SW480 (cell line): ENCODE results near the gene LGALS1.
A peak's percentile ranks its signal among the peaks of the same experiment; 100 is the strongest.
"Not testable (repeated sequence)": the region's sequence is repeated elsewhere in the genome, so short reads cannot be mapped to it uniquely, and the experiment has no call there.

Source experiments
- DNase-seq: peaks from one replicate; pipeline ENCODE4 v3.0.0-alpha.2; 2016; ENCODE audit warnings: low spot score

Gene LGALS1

DNA sequence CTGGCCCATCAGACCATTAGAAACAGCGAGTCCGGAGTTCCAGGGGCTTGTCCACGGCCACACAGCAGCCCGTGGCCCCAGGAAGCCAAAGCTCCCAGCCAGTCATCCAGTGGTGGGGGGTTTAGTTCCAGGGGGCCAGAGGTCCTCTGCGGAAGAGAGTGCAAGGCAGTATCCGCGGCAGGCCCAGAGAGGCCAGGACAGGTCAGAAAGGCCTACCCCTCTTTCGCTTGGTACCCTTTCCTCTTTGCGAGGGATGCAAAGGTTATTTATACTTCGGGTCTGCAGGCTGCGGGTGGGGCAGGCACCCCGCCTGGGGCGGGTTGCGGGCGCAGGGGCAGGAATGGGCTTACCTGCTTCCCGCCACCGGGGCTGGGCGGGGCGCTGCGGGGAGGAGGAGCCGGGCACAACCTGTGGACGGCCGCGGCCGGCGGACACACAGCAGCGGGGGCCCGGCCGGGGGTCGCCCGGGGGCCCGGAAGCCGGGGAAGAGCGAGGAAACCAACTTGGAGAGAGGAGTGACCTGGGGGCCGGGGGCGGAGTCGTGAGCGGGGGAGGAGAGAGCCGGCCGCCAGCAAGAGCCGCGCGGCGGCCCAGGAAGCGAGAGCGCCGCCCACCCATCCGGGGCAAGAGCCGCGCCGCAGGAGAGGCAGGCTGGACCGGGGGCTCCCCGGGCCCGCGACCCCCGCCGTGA lies 36.2 kb upstream of the LGALS1 start, which contains the start of gene SH3BP1:
TSS of gene SH3BP1 (plus strand) at position 600 of the 691 bp plus-strand sequence. CDS start 119 bp downstream, outside the sequence.
- peak; percentile 44 for DNase-seq

DNA sequence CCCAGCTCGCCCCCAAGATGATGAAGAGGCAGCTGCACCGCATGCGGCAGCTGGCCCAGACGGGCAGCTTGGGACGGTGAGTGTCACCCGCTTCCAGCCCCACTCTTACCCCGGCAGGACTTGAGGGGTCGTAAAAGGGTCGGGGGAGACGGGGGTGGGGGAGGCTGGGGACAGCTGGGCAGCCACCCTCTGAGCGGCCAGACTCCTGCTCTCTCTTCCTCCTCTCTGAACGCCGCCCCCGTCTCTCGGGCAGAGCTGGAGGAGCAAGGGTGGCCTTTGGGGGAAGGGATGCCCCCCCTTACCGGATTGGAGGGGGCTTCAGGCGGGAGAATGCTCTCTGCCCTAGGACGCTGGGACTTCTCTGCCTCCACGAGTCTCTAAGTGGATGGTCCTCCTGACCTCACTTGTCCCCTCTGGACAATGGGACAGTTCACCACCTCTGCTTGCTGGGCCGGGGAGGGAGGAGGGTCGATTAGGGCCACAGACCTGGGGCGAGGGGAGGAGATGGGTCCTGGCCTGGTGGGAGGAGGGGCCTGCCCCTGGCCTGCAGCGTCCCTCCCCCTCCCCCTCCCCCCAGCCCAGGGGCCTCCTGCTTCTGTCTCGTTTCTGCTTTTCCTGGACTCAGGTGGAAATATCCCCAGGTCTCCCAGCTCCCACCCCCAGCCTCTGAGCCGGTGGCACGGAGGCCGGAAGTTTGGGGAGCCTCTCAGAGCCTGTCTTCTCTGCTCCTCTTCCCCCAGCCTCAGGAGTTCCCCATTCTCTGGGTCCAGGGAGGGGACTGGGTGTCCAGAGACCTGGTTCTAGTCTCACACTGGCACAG lies 35.5 kb upstream of the LGALS1 start:
- no peak for DNase-seq

DNA sequence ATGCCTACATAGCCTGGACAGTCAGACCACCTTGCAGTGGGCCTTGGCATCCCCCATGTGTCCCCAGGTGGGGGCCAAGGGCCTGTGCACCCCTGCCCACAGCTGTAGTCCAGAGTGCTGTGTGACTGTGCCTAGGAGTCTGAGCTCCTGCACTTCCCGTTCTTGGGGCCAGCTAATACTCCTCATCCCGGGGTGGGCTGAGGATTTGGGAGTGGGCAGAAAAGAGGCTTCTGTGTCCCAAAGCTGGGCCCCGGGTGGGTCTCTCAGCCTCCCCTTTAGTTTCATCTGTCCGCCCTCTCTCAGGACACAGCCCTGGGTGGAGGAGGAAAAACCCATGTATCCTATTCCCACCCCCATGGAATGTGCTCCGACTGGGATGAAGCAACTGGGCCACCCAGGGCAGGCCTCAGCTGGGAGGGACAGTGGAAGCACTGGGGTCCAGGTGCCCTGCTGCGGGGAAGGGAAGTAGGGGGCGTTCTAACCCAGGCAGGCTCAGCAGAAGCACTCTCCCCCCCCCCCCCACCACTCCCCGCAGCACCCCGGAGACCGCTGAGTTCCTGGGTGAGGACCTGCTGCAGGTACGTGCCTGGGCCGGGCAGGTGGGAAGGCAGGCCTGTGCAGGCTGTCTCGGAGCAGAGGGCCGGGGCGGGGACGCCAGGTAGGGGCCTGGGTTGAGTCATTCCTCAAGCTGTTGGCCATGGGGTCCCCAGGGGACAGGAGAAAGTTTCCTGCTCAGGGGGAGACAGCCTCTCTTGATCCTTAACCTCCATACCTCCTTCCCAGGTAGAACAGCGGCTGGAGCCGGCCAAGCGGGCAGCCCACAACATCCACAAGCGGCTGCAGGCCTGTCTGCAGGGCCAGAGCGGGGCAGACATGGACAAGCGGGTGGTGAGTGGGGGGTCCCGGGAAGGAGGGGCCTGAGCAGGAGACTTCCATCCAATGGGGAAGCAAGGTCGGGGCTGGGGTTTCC lies 34.6 kb upstream of the LGALS1 start:
- DNase-seq: no peak

DNA sequence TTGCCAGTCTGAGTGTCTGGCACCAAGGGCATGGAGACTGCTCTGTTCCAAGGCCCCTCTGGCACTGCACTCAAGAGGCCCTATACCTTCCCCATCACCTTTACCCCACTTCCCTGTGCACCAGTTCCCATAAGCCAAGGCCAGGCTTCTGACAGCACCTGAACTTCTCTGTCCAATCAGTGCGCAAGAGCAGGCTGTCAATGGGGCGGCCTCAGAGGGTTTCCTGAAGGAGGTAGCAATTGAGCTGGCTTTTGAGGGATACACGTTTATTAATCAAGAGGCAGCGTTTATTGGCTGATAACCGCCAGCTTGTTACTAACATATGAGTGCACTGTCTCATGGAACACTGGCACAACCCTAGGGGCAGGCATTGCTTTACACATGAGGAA lies 33.9 kb upstream of the LGALS1 start:
- DNase-seq: no peak

DNA sequence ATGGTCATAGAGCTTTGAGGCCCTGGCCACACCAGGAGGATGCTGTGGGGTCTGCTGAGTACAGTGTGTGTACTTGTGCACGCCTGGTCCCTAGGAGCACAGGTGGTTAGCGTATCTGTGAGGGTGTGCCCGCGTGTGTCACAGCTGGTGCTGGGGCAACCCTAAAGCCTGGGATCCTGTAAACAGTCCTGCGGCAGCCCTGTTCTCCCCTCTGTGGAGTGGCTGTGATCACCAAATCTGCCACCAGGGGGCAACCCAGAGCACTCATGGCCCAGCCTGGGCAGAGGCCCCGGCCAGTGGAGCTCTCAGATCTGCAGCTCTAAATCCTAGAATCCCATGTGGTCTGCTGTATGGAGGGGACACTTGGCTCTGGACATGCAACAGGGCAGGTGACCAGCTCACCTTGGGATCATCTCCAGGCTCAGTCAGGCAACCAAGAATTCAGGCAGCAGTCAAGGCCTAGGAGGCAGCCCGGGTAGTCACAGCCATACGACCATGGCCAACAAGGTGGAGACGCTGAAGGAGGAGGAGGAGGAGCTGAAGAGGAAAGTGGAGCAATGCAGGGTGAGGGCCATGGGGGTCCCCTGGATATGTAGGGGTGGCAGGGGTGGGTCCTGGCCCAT lies 32.1 kb upstream of the LGALS1 start:
- peak; percentile 42 for DNase-seq

DNA sequence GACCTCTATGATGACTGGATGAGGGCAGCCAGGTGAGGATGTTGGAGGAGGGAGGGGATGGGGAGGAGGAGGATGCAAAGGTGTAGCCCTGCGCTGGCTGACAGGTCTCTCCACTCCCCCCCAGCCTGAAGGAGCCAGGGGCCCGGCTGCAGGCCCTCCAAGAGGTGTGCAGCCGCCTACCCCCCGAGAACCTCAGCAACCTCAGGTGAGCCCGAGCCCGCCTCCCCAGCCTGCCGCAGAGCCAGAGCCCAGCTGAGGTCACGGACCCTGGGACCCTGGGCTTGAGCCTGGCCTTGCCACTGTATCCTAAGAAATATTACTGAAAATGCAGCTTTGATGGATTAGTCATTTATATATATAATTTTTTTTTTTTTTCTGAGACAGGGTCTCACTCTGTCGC lies 28.1 kb upstream of the LGALS1 start:
- no peak for DNase-seq

DNA sequence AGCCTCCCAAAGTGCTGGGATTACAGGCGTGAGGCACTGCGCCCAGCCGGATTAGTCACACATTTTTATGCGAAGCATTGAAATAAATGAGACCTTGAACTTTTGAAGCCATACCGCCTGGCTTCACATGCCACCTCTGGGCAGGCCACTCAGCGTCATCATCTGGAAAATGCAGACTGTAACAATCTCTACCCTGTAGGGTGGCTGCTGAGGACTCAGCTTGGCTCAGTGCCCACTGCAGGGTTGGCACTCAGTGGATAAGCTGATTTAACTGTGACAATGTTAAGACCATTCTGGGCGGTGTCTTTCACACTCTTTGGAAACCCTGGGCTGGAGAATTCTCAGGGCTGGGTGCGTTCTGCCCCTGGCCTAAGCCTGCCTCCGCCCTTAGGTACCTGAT lies 27.5 kb upstream of the LGALS1 start:
- no peak for DNase-seq

DNA sequence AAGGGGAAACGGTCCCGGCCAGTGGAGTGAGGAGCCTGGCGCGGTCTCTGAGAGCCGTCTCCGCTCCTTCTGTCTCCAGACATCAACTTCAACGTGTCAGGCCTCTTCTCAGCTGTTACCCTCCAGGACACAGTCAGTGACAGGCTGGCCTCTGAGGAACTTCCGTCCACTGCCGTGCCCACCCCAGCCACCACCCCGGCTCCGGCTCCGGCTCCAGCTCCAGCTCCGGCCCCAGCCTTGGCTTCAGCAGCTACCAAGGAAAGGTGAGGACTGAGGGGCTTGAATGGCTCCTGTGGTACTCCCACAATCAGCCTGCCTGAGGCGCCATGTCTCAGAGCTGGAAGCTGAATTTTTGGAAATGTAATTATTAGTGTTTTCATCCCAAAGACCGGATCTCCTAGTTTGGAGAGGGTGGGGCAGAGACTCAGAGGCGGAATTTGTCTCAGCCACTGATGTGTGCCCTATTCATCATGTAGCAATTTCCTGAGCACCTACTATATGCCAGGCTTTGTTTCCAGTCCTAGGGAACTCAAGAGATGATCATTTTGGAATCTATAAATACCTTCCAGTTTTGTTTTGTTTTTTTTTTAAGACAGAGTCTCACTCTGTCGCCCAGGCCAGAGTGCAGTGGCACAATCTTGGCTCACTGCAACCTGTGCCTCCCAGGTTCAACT lies 24.8 kb upstream of the LGALS1 start:
- no peak for DNase-seq

DNA sequence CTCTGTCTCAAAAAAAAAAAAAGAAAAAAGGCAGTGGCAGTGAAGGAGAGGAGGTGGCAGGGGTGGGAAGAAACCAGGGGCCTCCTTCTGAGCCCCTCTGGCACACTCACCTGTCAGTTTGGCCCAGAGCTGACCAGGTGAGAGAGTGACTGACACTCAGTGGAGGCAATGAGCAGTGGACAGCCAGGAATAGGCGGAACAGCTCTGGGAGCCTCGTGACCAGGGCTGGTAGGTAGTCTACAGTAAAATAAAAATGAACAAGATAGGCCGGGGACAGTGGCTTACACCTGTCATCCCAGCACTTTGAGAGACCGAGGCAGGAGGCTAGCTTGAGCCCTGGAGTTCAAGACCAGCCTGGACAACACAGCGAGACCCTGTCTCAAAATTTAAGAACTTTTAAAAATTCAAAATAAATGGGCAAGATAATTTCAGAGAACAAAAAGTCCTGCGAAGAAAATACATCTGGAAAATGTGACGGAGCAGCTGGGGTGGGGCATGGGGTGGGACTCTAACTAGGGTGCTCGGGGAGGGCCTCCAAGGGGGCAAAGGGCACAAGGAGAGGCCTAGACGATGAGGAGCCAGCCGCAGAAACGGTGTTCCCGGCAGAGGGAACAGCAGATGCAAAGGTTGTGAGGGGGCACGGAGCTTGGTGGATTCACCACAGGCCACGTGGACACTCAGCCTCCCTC lies 20.7 kb upstream of the LGALS1 start:
- no peak for DNase-seq

DNA sequence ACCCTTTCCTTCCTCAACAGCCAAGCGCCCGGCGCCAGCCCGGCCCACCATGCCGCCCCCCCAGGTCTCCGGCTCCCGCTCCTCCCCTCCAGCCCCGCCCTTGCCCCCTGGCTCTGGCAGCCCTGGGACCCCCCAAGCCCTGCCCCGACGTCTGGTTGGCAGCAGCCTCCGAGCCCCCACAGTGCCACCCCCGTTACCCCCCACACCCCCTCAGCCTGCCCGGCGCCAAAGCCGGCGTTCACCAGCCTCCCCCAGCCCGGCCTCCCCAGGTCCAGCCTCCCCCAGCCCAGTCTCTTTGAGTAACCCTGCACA lies 20.2 kb upstream of the LGALS1 start:
- no peak for DNase-seq

DNA sequence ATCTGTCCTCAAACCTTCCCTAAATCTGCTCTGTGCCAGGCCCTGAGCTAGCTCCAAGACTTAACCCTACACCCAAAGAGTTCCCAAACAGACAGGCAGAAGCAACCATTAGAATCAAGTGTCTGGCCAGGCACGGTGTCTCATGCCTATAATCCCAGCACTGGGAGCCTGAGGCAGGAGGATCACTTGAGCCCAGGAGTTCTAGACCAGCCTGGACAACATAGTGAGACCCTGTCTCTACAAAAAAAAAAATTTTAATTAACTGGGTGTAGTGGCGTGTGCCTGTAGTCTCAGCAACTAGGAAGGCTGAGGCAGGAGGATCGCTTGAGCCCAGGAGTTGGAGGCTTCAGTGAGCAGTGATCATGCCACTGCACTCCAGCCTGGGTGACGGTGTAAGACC lies 18.9 kb upstream of the LGALS1 start:
- not testable (repeated sequence) for DNase-seq

DNA sequence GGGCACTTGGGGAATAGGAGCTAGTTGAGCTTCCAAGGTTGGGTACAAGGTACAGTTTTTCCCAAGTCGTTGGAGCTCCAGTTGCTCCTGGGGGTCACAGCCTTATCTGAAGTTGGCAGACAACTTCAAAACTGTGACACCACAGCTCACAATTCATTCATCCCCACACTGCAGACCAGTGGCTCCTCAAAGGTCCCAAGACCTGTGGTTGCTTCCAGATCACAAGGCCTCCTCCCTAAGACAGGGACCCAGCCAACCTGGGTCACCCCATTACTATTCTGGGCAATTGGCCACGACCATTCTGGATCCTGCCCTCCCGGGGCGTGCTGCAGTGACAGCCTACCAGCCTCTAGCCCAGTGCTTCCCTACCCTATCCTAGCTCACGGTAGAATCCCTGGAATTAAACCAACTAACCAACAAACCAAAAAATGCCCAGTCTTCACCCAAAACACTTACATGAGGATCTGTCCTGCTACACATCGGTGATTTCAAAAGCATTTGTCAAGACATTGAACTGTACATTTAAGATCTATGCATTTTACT lies 17.8 kb upstream of the LGALS1 start:
- DNase-seq: no peak

DNA sequence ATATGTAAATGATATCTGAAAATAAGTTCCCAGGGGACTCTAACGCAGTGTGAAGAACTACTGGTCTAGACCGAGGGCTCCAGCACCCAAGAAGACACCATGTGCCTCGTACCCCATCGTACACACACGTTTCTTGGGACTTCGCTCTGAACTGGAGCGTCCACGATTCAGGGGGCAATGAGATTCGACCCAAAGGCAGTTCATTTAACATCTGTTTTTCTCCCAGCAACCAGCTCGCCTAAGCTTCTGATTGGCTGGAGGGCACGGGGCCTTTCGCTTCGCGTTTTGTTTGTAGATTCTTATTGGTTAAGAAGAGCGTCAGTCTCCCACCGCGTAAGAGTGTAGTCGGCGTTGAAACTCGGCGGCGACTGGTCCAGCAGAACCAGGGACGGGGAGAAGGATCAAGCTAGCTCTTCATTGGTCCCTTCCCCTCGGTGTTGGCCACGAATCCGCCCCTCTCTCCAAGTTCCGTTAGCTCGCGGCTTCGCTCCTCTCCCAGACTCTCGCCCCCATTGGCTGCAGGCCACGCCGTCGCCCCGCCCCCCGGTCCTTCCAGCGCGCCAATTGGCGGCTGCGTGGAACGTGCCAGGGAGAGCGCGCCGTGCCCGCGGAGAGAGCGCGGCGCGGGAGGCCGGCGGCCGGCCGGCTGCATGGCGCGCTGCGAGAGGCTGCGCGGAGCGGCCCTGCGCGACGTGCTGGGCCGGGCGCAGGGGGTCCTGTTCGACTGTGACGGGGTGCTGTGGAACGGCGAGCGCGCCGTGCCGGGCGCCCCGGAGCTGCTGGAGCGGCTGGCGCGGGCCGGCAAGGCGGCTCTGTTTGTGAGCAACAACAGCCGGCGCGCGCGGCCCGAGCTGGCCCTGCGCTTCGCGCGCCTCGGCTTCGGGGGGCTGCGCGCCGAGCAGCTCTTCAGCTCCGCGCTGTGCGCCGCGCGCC lies 17.0 kb upstream of the LGALS1 start, which contains the start of gene PDXP:
TSS of gene PDXP (plus strand) at position 591 of the 933 bp plus-strand sequence. CDS start at position 651, 60 bp downstream.
- DNase-seq: peak; percentile 100

DNA sequence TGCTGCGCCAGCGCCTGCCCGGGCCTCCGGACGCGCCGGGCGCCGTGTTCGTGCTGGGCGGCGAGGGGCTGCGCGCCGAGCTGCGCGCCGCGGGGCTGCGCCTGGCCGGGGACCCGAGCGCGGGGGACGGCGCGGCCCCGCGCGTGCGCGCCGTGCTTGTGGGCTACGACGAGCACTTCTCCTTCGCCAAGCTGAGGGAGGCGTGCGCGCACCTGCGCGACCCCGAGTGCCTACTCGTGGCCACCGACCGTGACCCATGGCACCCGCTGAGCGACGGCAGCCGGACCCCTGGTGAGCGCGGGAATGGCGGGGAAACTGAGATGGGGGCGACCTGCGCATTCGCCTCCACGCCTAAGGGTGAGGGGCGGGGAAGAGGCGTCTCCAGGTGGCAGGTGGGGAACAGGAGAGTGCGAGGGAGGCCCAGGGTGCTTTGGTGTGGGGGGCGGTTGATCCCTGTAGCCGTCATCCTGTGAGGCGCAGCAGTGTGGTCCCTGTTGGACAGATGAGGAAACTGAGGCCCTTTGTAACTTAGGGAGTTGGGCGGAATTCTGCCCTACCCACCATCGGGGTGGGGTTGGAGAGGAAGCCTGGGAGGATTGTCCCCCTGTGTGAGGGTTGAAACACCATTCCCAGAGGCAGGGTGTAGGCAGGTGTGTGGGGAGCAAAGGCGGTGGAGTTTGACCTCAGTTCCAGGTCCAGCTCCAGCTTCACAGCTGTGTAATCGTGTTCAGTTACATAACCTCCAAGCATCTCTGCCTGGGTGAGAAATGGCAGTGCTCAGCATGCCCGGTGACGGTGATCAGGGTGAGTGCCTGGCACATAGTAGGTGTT lies 16.2 kb upstream of the LGALS1 start:
- DNase-seq: no peak

DNA sequence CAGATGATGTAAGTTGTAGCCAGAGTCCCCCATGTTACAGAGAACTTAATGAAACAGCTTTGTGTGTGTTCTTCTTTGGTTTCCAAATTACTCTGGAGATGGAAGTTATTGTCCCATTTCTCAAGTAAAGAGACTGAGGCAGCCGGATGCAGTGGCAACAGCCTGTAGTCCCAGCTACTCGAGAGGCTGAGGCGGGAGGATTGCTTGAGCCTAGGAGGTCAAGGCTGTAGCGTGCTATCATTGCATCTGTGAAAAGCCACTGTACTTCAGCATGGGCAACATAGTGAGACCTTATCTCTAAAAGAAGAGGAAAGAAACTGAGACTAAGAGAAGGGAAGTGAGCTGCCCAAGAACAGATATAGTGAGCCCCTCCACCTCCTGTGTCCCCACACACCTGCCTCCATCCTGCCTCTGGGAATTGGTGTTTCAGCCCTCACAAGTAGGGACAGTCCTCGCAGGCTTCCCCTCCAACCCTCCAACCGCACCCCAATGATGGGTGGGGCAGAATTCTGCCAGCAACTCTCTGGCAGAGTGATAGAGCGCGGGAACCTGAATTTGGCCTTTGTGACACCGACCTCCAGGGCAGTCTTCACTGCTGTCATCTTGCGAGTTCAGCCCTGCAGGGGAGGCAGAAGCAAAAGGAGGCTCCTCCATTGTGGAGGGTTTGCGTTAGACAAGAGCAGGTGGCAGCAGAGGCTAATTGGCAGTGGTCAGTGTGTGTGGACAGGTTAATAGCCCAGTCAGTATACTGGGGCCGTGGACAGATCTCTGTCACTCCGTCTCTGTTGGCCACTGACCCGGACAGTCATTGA lies 15.3 kb upstream of the LGALS1 start:
- no peak for DNase-seq

DNA sequence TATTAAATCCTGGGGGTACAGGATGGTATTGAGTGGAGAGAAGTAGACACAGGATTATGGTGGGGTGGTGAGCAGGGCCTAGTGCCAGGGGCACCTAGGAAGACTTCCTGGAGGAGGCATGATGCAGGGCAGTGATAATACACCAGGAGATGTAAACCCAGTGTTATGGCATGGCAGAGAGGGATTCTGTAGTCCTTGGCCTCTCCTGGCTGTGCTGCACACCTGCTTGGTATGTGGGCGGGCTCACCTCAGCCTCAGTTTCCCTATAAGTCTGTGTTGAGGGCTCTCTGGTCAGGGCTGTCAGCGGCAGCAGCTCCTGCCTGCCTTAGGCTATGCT lies 14.8 kb upstream of the LGALS1 start:
- DNase-seq: no peak

DNA sequence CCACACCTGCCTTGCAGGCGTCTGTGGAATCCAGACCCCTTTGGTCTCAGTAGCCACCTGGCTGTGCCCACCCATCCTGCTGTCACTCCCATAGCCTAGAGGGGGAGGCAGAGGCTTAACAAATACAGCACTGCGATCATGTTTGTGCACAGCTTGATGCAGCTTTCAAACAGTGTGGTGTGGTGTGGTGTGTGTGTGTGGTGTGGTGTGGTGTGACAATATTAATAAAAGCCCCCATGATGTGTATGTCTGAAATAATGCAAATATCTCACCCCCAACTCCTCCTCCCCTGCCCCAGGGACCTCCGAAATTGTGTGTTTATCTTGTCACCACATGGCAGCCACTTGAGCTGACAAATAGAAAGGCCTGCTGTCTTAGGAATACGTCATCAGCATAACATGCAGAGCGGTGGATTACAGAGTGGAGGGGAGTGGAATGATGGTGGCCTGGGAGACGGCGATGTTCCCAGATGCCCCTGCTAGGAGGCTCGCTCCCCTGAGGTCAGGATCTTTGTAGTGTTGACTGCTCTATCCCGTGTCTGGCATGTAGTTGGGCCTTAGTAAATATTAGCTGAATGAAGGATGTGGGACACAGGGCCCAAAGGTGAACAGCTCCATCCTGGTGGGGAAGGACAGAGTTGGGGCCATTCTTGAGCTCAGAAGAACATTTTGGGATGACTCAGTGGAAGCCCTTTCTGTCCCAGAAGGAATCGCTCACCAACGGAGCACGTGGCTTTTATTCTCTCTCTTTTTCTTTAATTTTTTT lies 14.1 kb upstream of the LGALS1 start:
- DNase-seq: peak; percentile 29
